Endothelial cell of umbilical vein (primary cell): ENCODE measurements around the gene SGK1.

Experiments
- CTCF ChIP-seq, 2 donors: IDR thresholded peaks; 1 replicate in 1 of 2; 2 replicates in 1 of 2; pipeline ENCODE4 v1.5.1; 2011; ENCODE audit warnings: low read length in 2 of 2, mild to moderate bottlenecking in 2 of 2, moderate library complexity in 2 of 2, control low read depth in 1 of 2, inconsistent platforms in 1 of 2, low read depth in 1 of 2; ENCODE audit not compliant: insufficient read depth in 1 of 2; ENCODE audit errors: extremely low read depth in 1 of 2
- EZH2 ChIP-seq: IDR thresholded peaks from 2 replicates; pipeline ENCODE4 v1.6.1; 2012; ENCODE audit warnings: borderline replicate concordance, low read depth, mild to moderate bottlenecking, moderate library complexity, low read length, inconsistent platforms; ENCODE audit not compliant: severe bottlenecking
- GATA2 ChIP-seq: IDR thresholded peaks from 2 replicates; pipeline ENCODE4 v1.7.0; 2011; ENCODE audit warnings: low read depth, mild to moderate bottlenecking, moderate library complexity, mixed read lengths, low read length; ENCODE audit not compliant: insufficient read length, insufficient read depth
- JUN ChIP-seq: IDR thresholded peaks from 2 replicates; pipeline ENCODE4 v1.6.1; 2011; ENCODE audit warnings: borderline replicate concordance, low read depth; ENCODE audit not compliant: insufficient read length, insufficient read depth
- MAX ChIP-seq: IDR thresholded peaks from 2 replicates; pipeline ENCODE4 v1.6.1; 2011; ENCODE audit not compliant: insufficient read depth, insufficient read length
- MYC ChIP-seq: IDR thresholded peaks from one replicate; pipeline ENCODE4 v1.6.1; 2011; ENCODE audit warnings: mild to moderate bottlenecking, low read depth, low read length
- POLR2A ChIP-seq: IDR thresholded peaks from 2 replicates; pipeline ENCODE4 v1.6.1; 2012; ENCODE audit warnings: low read depth, mild to moderate bottlenecking, control low read depth, low read length

- TF ChIP-seq GATA2 = no peak
- TF ChIP-seq EZH2 = no peak
- no peak for TF ChIP-seq POLR2A
- no peak for TF ChIP-seq CTCF (IDR thresholded peaks at IDR 0.05; ENCODE audit: extremely low read depth in 1 of 2, insufficient read depth in 1 of 2, low read depth in 1 of 2, low read length in 2 of 2)
- TF ChIP-seq MYC = no peak
- TF ChIP-seq JUN = no peak
- no peak for TF ChIP-seq MAX
Observed at GRCh38 chr6:134321246-134321645, 3.3 kb upstream of the SGK1 start.
